Measurements from ENCODE around the gene HOXC4.
"Not testable (repeated sequence)": the region's sequence is repeated elsewhere in the genome, so short reads cannot be mapped to it uniquely, and the experiment has no call there.

GRCh38 chr12:54092943-54093342 is 39.3 kb downstream of the HOXC4 start:
- not testable (repeated sequence) for TF ChIP-seq POLR2A, CTCF (IDR thresholded peaks at IDR 0.05)
